Omental fat pad (tissue), 4 donors: Measurements from ENCODE around the gene LRRC61. TPM values are rescaled to one million over a fixed set of nuclear protein-coding genes. Genes with fewer than 3 reads are reported as not detected.
A peak's percentile ranks its signal among the peaks of the same experiment; 100 is the strongest.

ENCODE experiments used
- ATAC-seq: fragments of 150-250 bp; one replicate; pipeline ENCODE4 v1.9.1; 2016; ENCODE audit warnings: mild to moderate bottlenecking, moderate library complexity; ENCODE audit not compliant: low FRiP score
- DNase-seq: peaks from one replicate; pipeline ENCODE4 v3.0.0-alpha.2; 2019; ENCODE audit warnings: low spot score
- CTCF ChIP-seq, 3 donors: fragments of 450-650 bp; IDR thresholded peaks; one replicate each; pipeline ENCODE4 v1.5.1; 2016 to 2017; ENCODE audit warnings: antibody characterized with exemption in 3 of 3, mild to moderate bottlenecking in 3 of 3, moderate library complexity in 2 of 3
- total RNA-seq, 4 donors: library from RNA; depleted of rRNA; stranded (reverse); fragments of >200 nt; gene quantifications; one replicate each; pipeline ENCODE4 v1.1.0, GENCODE V29; 2016

The LRRC61 gene
- total RNA-seq, 4 donors from 2014 or later, result 3.2 to 13.4 (median 8.6) TPM

GRCh38 chr7:150323682-150324372, 672 bp downstream of the LRRC61 start:
- DNase-seq, result no peak
- ATAC-seq, result no peak
- TF ChIP-seq CTCF (IDR thresholded peaks at IDR 0.05), result no peak

- no peak for TF ChIP-seq CTCF (IDR thresholded peaks at IDR 0.05)
- ATAC-seq (peak; percentile 49), DNase-seq (no peak)
Measured at GRCh38 chr7:150324373-150324961, 1.3 kb downstream of the LRRC61 start.

GRCh38 chr7:150325110-150325611, 2.0 kb downstream of the LRRC61 start:
- no peak for DNase-seq
- ATAC-seq, result no peak
- no peak for TF ChIP-seq CTCF (IDR thresholded peaks at IDR 0.05)

- DNase-seq (no peak), ATAC-seq (no peak)
- TF ChIP-seq CTCF (IDR thresholded peaks at IDR 0.05), result no peak
Measured at GRCh38 chr7:150325901-150326300, 2.7 kb downstream of the LRRC61 start.

- ATAC-seq (no peak), DNase-seq (no peak)
- TF ChIP-seq CTCF (IDR thresholded peaks at IDR 0.05), result no peak
Measured at GRCh38 chr7:150326657-150327268, 3.6 kb downstream of the LRRC61 start.

GRCh38 chr7:150327308-150327707, 4.2 kb downstream of the LRRC61 start:
- no peak for TF ChIP-seq CTCF (IDR thresholded peaks at IDR 0.05)
- no peak for DNase-seq
- no peak for ATAC-seq
